ENCODE data around the gene ANAPC2.
"Not testable (repeated sequence)": the region's sequence is repeated elsewhere in the genome, so short reads cannot be mapped to it uniquely, and the experiment has no call there.

The ANAPC2 gene

DNA sequence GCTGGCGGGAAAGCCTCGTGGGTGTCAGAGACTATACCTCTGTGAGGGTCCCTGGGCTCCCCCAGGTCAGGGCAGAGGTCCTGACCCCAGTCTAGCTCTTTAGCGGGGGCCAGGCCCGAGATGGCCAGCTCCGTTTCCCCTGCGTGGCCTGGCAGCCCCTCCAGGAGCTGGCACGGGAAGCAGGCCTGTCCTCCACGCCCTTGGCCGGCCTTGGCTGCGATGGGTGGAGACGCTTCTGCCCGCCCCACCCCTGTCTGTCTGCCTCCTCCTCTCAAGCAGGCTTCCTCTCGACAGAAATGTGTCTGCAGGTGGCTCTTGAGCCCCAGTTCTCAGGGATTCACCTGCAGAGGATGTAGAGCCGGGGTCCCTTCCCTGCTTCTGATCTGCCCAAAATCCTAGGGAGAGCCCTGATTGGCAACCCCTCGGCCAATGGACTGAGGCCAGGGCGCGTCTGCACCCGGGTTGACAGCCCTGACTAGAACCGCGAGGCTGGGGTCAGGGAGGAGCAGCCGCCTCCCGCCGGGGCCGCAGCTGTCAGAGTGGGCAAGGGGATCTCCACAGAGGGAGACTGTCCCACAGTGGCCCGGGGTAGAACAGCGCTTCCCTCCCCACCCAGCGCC is 52.0 kb downstream of the ANAPC2 start:
- H3K27ac ChIP-seq = no peak overlapping the region
- H3K4me3 ChIP-seq (ENCODE audit: low read depth, low read length) = no peak overlapping the region
- no peak for TF ChIP-seq CTCF (IDR thresholded peaks at IDR 0.05; ENCODE audit: low read depth, low read length, missing control alignments)
- peaks cover 49% of the 10 kb centered on the region for H3K27me3 ChIP-seq (replicated peaks)
- in situ Hi-C loops (cut with HindIII; ENCODE audit: low pct_ligation_motif_present, low sequenced_read_pairs) = no loop called here
- DNase-seq = no peak
- H3K36me3 ChIP-seq (replicated peaks) = no peaks in the 10 kb centered on the region

DNA sequence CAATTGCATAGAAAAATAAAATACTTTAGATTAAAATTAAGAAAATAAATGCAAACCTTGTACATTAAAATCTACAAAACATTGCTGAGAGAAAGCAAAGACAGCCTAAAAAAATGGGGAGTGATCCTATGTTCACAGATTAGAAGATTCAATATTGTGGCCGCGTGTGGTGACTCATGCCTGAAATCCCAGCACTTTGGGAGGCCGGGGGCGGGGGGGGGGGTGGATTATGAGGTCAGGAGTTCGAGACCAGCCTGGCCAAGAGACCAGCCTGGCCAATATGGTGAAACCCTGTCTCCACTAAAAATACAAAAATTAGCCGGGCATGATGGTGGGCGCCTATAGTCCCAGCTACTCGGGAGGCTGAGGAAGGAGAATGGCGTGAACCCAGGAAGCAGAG is 53.2 kb downstream of the ANAPC2 start:
- in situ Hi-C loops (cut with HindIII; ENCODE audit: low pct_ligation_motif_present, low sequenced_read_pairs); H3K27ac ChIP-seq; H3K36me3 ChIP-seq (replicated peaks); DNase-seq; H3K4me3 ChIP-seq (ENCODE audit: low read depth, low read length): not testable (repeated sequence)
- H3K27me3 ChIP-seq (replicated peaks) = peaks cover 37% of the 10 kb centered on the region

- Histone ChIP-seq H3K4me3 (ENCODE audit: low read depth, low read length) (no peak overlapping the region), H3K27ac (no peak overlapping the region), H3K27me3 (replicated peaks) (peaks cover 27% of the 10 kb centered on the region), H3K36me3 (replicated peaks) (no peaks in the 10 kb centered on the region)
- TF ChIP-seq CTCF (IDR thresholded peaks at IDR 0.05; ENCODE audit: low read depth, low read length, missing control alignments) = no peak
- in situ Hi-C loops (cut with HindIII; ENCODE audit: low pct_ligation_motif_present, low sequenced_read_pairs) = no loop called here
- DNase-seq = no peak
Observed at GRCh38 chr9:137134191-137134590, 54.2 kb downstream of the ANAPC2 start.

DNA sequence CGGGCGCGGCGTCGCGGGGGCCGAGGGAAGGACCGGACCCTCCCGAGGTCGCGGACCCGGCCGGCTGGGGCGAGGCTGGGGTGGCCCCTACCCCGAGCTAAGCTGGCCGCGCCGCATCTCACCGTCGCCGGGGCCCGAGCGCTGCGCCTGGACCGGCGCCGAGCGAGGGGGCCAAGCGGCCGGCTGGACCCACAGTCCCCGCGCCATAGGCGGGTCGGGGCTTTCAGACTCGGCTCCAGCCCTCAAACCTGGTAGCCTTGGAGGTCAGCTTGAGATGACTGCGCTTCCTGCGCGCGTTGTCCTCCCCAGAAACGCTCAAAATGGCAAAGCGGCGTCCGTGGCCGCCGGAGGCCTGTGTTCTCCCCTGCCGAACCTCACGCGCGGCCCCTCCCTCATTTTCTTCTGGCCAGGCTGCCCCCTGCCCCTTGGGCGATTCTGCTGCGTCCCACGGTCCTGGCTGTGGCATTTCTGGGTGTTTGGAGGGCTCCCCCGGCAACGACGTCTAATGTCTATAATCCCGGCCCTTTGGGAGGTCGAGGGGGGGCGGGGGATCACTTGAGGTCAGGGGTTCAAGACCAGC is 58.1 kb downstream of the ANAPC2 start:
- Histone ChIP-seq H3K27ac (peak overlapping the region; percentile 58), H3K36me3 (replicated peaks) (no peaks in the 10 kb centered on the region), H3K4me3 (ENCODE audit: low read depth, low read length) (peak overlapping the region; percentile 75), H3K27me3 (replicated peaks) (no peaks in the 10 kb centered on the region)
- no peak for TF ChIP-seq CTCF (IDR thresholded peaks at IDR 0.05; ENCODE audit: low read depth, low read length, missing control alignments)
- no peak for DNase-seq
- in situ Hi-C loops (cut with HindIII; ENCODE audit: low pct_ligation_motif_present, low sequenced_read_pairs) = no loop called here

- Histone ChIP-seq H3K27ac (peak overlapping the region; percentile 58), H3K27me3 (replicated peaks) (no peaks in the 10 kb centered on the region), H3K36me3 (replicated peaks) (no peaks in the 10 kb centered on the region), H3K4me3 (ENCODE audit: low read depth, low read length) (peak overlapping the region; percentile 75)
- in situ Hi-C loops (cut with HindIII; ENCODE audit: low pct_ligation_motif_present, low sequenced_read_pairs) = no loop called here
- peak; percentile 86 for DNase-seq
- TF ChIP-seq CTCF (IDR thresholded peaks at IDR 0.05; ENCODE audit: low read depth, low read length, missing control alignments) = no peak
Observed at GRCh38 chr9:137129456-137130175, 58.7 kb downstream of the ANAPC2 start.

GRCh38 chr9:137128862-137129455 is 59.4 kb downstream of the ANAPC2 start:
- in situ Hi-C loops (cut with HindIII; ENCODE audit: low pct_ligation_motif_present, low sequenced_read_pairs) = no loop called here
- no peaks in the 10 kb centered on the region for H3K27me3 ChIP-seq (replicated peaks)
- H3K27ac ChIP-seq = peak overlapping the region; percentile 58
- peak overlapping the region; percentile 75 for H3K4me3 ChIP-seq (ENCODE audit: low read depth, low read length)
- TF ChIP-seq CTCF (IDR thresholded peaks at IDR 0.05; ENCODE audit: low read depth, low read length, missing control alignments) = no peak
- DNase-seq = peak; percentile 17
- no peaks in the 10 kb centered on the region for H3K36me3 ChIP-seq (replicated peaks)

Measured in brain microvascular endothelial cell (primary cell).